Esophagus muscularis mucosa (tissue), 4 donors: Measurements from ENCODE around the gene TTC4. TPM values are rescaled to one million over a fixed set of nuclear protein-coding genes. Genes with fewer than 3 reads are reported as not detected.

Source experiments
- DNase-seq: peaks from one replicate; pipeline ENCODE4 v3.0.0-alpha.2; 2017; ENCODE audit errors: extremely low spot score
- H3K27ac ChIP-seq, 4 donors: fragments of 200-600 bp; sonication (generic); replicated peaks in 1 of 4; 1 replicate in 3 of 4; 2 replicates in 1 of 4; pipeline ENCODE4 v1.5.1; 2016 to 2019; ENCODE audit warnings: mild to moderate bottlenecking in 1 of 4
- H3K27me3 ChIP-seq, 4 donors: fragments of 200-600 bp; sonication (generic); one replicate each; pipeline versions ENCODE4 v1.5.1 to v1.6.0; 2016 to 2019
- H3K36me3 ChIP-seq, 4 donors: fragments of 200-600 bp; sonication (generic); one replicate each; pipeline ENCODE4 v1.5.1; 2016 to 2019
- H3K4me1 ChIP-seq, 4 donors: fragments of 200-600 bp; sonication (generic); one replicate each; pipeline ENCODE4 v1.5.1; 2016 to 2019
- H3K4me3 ChIP-seq, 4 donors: fragments of 200-600 bp; sonication (generic); 1 replicate in 2 of 4; 2 replicates in 2 of 4; pipeline ENCODE4 v1.5.1; 2016 to 2019; ENCODE audit warnings: mild to moderate bottlenecking in 4 of 4, moderate library complexity in 1 of 4
- H3K9me3 ChIP-seq, 4 donors: fragments of 200-600 bp; sonication (generic); 1 replicate in 3 of 4; 2 replicates in 1 of 4; pipeline ENCODE4 v1.5.1; 2016 to 2019
- EP300 ChIP-seq: sonication (generic); formaldehyde crosslinking; IDR thresholded peaks from one replicate; pipeline ENCODE4 v1.6.1; 2017; ENCODE audit warnings: antibody characterized with exemption
- POLR2A ChIP-seq: fragments of 450-650 bp; IDR thresholded peaks from one replicate; pipeline ENCODE4 v1.6.1; 2017; ENCODE audit warnings: antibody characterized with exemption, moderate library complexity, mild to moderate bottlenecking, low read depth
- POLR2AphosphoS5 ChIP-seq, 2 donors: sonication (generic); formaldehyde crosslinking; IDR thresholded peaks; one replicate each; pipeline ENCODE4 v1.6.1; 2017; ENCODE audit warnings: antibody characterized with exemption in 2 of 2
- WGBS: methylation state at CpG from one replicate; pipeline ENCODE4 v1.1.5; 2018; 5-methylcytosine and 5-hydroxymethylcytosine counted together
- intact Hi-C: fragments of 100-400 bp; cut with DNase I; formaldehyde crosslinking; loops from one replicate; pipeline ENCODE4 v1.15.1; 2023
- total RNA-seq, 4 donors: library from RNA; depleted of rRNA; stranded (reverse); fragments of >200 nt; gene quantifications; one replicate each; pipeline versions ENCODE4 v1.1.0 to v1.2.1, GENCODE V29; 2016
- TF ChIP-seq, protein P1 (sequence below), 3 experiments: fragments of 200-600 bp in 2 of 3; fragments of 450-650 bp in 1 of 3; sonication (generic) in 2 of 3; IDR thresholded peaks; one replicate each; pipeline ENCODE4 v1.5.1; 2017 to 2019; ENCODE audit warnings: antibody characterized with exemption in 3 of 3, mild to moderate bottlenecking in 2 of 3, moderate library complexity in 1 of 3

The TTC4 gene
- total RNA-seq, 4 donors from 2014 or later = 10.8 to 16.4 (median 13.8) TPM

DNA sequence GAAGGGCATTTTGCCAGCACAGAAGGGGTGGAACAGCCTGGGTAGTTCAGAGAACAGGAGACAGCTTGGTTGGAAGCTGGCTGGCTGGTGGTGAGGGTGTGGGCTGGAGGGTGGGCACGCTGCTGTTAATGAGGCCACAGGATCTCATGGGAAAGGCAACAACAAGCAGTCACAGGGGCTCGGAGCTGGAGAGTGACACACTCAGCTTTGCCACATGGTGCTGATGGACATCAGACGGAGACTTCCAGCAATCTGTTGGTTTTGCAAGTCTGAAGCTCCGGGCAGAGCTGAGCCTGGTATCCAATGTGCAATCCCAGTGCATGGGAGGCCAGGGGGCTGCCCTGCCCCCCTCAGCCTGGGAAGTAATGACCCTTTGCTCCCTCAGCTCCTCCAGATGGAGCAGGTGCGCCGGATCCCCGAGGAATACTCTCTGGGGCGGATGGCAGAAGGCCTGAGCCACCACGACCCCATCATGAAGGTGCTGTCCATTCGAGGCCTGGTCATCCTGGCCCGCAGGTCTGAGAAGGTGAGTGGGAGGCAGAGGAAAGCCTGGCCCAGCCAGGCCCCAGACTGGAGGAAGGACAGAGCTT is 15.6 kb upstream of the TTC4 start:
- intact Hi-C loops = no loop called here
- no peak overlapping the region for H3K4me3 ChIP-seq
- H3K27me3 ChIP-seq = no peaks in the 10 kb centered on the region
- 78% methylated on average over 6 of the region's 11 CpGs for WGBS
- H3K4me1 ChIP-seq = no peaks in the 10 kb centered on the region
- TF ChIP-seq EP300 = no peak
- no peak for TF ChIP-seq POLR2AphosphoS5 (IDR thresholded peaks at IDR 0.05)
- no peak for TF ChIP-seq POLR2A
- TF ChIP-seq, protein P1, sequence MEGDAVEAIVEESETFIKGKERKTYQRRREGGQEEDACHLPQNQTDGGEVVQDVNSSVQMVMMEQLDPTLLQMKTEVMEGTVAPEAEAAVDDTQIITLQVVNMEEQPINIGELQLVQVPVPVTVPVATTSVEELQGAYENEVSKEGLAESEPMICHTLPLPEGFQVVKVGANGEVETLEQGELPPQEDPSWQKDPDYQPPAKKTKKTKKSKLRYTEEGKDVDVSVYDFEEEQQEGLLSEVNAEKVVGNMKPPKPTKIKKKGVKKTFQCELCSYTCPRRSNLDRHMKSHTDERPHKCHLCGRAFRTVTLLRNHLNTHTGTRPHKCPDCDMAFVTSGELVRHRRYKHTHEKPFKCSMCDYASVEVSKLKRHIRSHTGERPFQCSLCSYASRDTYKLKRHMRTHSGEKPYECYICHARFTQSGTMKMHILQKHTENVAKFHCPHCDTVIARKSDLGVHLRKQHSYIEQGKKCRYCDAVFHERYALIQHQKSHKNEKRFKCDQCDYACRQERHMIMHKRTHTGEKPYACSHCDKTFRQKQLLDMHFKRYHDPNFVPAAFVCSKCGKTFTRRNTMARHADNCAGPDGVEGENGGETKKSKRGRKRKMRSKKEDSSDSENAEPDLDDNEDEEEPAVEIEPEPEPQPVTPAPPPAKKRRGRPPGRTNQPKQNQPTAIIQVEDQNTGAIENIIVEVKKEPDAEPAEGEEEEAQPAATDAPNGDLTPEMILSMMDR (IDR thresholded peaks at IDR 0.05) = no peak
- H3K36me3 ChIP-seq = peaks cover 4 to 57% (median 30%) of the 10 kb centered on the region in 4 donors
- H3K9me3 ChIP-seq = no peaks in the 10 kb centered on the region
- no peak overlapping the region for H3K27ac ChIP-seq
- DNase-seq = no peak

DNA sequence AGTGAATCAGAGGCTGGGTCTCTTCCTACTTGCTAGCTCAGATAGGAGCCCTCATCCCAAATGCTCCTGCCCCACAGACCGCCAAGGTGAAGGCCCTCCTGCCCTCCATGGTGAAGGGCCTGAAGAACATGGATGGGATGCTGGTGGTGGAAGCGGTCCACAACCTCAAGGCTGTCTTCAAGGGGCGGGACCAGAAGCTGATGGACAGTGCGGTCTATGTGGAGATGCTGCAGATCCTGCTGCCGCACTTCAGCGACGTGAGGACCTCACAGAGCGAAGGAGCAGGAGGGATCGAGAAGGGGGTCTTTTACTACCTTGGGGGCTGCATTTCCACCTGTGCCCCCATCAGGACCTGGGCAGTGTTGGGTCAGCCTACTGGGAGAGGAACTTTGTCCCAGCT is 14.6 kb upstream of the TTC4 start:
- Histone ChIP-seq H3K27ac (no peak overlapping the region), H3K9me3 (no peaks in the 10 kb centered on the region), H3K4me3 (no peak overlapping the region), H3K36me3 (peaks cover 4 to 53% (median 29%) of the 10 kb centered on the region in 4 donors), H3K27me3 (no peaks in the 10 kb centered on the region), H3K4me1 (no peaks in the 10 kb centered on the region)
- TF ChIP-seq EP300 (no peak), POLR2A (no peak), POLR2AphosphoS5 (IDR thresholded peaks at IDR 0.05) (no peak)
- TF ChIP-seq, protein P1 (IDR thresholded peaks at IDR 0.05) = no peak
- intact Hi-C loops = no loop called here
- 96% methylated on average over 9 of the region's 9 CpGs for WGBS
- no peak for DNase-seq

DNA sequence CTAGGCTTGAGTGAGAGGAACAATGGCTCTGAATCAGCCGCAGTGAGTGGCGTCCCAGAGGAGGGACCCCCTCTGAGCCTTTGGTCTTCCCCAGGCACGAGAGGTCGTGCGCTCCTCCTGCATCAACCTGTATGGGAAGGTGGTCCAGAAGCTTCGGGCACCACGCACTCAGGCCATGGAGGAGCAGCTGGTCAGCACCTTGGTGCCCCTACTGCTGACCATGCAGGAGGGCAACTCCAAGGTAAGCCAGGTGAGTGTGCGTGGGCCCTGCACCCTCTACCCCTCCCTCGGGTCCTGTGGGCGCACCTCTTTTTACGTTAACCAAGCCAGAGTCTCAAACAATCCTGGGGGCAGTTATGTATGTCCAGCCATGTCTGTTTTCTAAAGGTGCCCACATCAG is 13.7 kb upstream of the TTC4 start:
- H3K4me1 ChIP-seq = no peaks in the 10 kb centered on the region
- WGBS = 87% methylated on average over 7 of the region's 11 CpGs
- no peak overlapping the region for H3K27ac ChIP-seq
- DNase-seq = no peak
- H3K9me3 ChIP-seq = no peaks in the 10 kb centered on the region
- H3K4me3 ChIP-seq = no peak overlapping the region
- intact Hi-C loops = no loop called here
- H3K36me3 ChIP-seq = peaks cover 4 to 59% (median 32%) of the 10 kb centered on the region in 4 donors
- TF ChIP-seq POLR2AphosphoS5 (IDR thresholded peaks at IDR 0.05) (no peak), POLR2A (no peak), EP300 (no peak)
- TF ChIP-seq, protein P1 (IDR thresholded peaks at IDR 0.05) = no peak
- no peaks in the 10 kb centered on the region for H3K27me3 ChIP-seq

DNA sequence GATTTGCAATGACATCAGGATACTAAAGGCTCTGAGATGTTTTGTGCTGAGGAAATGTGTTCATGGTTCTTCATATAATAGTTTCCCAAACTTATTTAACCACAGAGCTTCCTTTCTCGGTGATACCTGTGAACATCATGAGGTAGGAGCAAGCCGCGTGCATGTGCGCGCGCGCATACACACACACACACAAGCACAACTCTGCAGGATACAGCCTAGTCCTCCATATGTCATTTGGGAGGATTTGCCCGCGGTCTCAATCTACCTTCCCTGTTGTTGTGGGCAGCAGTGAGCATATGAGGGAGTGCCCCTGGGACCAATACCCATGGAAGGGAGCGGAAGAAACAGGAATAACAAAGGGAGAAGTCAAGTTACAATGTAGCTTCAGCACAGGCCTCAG is 12.2 kb upstream of the TTC4 start:
- H3K4me3 ChIP-seq = no peak overlapping the region
- intact Hi-C loops = no loop called here
- H3K27ac ChIP-seq = no peak overlapping the region
- no peaks in the 10 kb centered on the region for H3K4me1 ChIP-seq
- WGBS = 89% methylated on average over 10 of the region's 10 CpGs
- TF ChIP-seq EP300 (no peak), POLR2AphosphoS5 (IDR thresholded peaks at IDR 0.05) (no peak), POLR2A (no peak)
- TF ChIP-seq, protein P1 (IDR thresholded peaks at IDR 0.05) = no peak
- no peak for DNase-seq
- H3K36me3 ChIP-seq = peaks cover 4 to 73% (median 37%) of the 10 kb centered on the region in 4 donors
- H3K9me3 ChIP-seq = no peaks in the 10 kb centered on the region
- H3K27me3 ChIP-seq = no peaks in the 10 kb centered on the region

DNA sequence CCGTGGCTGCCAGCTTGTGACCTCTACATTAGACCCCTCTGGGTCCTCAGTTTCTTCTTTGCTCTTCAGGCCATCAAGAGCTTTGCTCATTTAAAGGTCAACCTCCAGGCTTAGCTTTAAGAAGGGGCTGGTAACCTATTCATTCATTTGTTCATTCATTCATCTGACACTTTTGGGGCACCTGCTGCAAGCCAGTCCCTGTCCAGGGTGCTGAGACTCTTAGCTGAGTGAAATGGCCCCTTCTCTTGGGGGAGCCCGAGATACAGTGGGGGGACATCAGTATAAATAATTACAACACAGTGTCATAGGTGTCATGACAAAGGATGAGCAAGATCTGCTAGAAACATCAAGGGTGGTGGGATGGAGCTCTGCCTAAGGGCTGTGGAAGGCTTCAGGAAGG is 10.5 kb upstream of the TTC4 start:
- TF ChIP-seq EP300 = no peak
- no peak for TF ChIP-seq POLR2A
- no peak for TF ChIP-seq POLR2AphosphoS5 (IDR thresholded peaks at IDR 0.05)
- TF ChIP-seq, protein P1 (IDR thresholded peaks at IDR 0.05) = no peak
- no peaks in the 10 kb centered on the region for H3K4me1 ChIP-seq
- no peak overlapping the region for H3K27ac ChIP-seq
- H3K27me3 ChIP-seq = no peaks in the 10 kb centered on the region
- H3K36me3 ChIP-seq = peaks cover 4 to 80% (median 42%) of the 10 kb centered on the region in 4 donors
- intact Hi-C loops = no loop called here
- 83% methylated on average over 2 of the region's 2 CpGs for WGBS
- H3K9me3 ChIP-seq = no peaks in the 10 kb centered on the region
- no peak overlapping the region for H3K4me3 ChIP-seq
- no peak for DNase-seq
